T1000 (cell line): Measurements from ENCODE around the gene EPB41L5.
"Not testable (repeated sequence)": the region's sequence is repeated elsewhere in the genome, so short reads cannot be mapped to it uniquely, and the experiment has no call there.

Experiments
- DNase-seq: peaks from one replicate; lab custom pipeline; 2025; ENCODE audit warnings: mixed read lengths; lab: John Stamatoyannopoulos, UW

Gene EPB41L5

GRCh38 chr2:120100627-120101026, 87.8 kb downstream of the EPB41L5 start:
- DNase-seq: no peak

DNA sequence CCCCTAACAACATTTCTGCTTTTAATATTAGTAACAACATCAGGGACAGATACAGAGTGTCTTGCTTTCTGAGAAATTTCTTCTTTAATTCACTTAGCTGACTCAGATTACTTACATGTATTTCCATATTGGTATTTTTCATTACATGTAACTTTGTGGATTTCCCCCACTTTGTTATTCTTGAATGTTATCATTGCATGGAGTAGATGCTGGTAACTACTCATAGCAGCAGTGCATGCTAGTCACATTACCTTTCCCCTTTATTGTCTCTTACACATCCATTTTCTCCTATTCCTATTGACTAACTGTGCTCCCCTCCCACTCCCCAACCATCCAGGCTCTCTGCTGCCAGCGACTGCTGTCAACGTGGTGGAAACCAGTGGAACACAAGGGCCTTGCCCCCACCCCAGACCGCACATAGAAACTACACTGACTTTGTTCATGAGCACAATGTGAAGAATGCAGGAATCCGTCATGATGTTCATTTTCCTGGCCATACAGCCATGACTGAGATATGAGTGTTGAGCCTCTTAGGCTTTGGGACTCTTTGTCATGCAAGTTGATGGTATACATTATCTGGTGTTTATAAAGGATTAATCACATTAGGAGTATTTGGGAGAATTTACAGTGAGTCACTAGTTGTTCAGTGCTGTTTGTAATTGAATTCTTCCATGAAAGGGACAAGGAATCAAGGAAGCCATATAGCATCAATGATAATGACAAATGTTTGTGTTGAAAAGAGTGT, 91.0 kb downstream of the EPB41L5 start:
- peak; percentile 43 for DNase-seq

- DNase-seq: no peak
These were observed 91.9 kb downstream of the EPB41L5 start for GRCh38 chr2:120104772-120105171.

GRCh38 chr2:120105360-120105759, 92.5 kb downstream of the EPB41L5 start:
- DNase-seq: no peak

- no peak for DNase-seq
These were observed 95.2 kb downstream of the EPB41L5 start for GRCh38 chr2:120108049-120108448.

- DNase-seq: no peak
These were observed 95.9 kb downstream of the EPB41L5 start for GRCh38 chr2:120108749-120109148.

DNA sequence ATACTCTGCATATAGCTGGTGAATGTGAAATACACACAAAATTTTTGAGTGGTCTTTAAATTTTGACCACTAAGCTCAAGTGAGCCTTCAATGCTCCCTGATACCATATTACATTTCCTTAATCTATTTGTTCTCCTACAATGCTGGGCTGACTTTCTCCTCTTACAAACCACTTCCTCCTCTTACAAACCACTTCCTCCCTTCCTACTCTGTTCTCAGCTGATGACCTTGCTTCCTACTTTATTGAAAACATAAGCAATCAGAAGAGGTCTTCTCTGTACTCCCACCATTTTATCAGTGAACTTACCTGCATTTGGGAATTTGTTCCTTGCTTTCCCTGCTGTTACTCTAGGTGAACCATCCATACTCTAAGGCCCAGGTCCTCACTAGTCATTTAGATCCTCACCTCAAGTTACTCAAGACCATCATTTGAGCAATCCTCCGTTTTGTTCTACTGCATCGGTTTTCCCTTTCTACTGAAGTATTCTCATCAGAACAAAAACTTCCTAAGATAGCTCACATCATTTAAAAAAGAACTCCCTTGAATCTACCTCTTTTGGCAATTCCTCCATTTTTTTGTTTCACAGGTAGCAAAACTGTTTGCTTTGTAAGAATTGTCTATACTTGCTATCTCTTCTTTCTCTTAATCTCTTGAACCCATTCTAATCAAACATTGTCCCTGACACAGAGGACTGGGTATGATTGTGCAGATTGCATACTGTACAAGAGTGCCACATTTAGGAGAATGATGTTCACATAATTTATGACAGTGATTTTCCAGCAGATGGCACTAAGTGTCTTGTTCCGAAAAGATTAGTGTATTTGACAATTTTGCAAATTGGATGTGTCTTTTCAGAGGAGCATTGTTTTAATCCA, 96.5 kb downstream of the EPB41L5 start:
- DNase-seq: no peak

- DNase-seq: no peak
These were observed 97.1 kb downstream of the EPB41L5 start for GRCh38 chr2:120110062-120110362.

DNA sequence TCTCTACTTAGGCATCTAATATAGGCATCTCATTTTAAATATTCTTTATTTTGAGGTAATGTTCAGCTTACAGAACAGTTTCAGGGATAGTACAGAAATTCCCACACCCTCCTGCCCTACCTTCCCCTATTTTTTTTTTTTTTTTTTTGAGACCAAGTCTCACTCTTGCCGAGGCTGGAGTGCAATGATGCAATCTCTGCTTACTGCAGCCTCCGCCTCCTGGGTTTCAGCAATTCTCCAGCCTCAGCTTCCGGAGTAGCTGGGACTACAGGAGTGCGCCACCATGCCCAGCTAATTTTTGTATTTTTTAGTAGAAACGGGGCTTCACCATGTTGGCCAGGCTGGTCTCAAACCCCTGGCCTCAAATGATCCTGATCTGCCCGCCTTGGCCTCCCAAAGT, 97.6 kb downstream of the EPB41L5 start:
- no peak for DNase-seq

DNA sequence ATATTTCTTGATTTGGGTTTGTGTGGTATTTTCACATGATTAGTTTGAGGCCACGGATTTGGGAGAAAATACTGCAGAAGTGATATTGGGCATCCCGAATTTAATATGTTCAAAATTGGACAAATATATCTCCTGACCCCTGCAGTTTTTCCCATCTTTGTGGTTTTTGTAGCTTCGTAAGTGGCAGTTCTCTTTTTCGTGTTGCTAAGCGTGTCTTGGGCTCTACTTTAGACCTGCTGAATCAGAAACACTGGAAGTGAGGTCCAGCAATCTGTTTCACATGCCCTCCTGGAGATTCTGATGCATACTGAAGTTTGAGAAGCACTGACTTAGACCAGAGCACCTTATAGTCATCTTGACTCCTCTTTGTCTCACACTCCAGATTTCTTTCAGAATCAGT, 98.3 kb downstream of the EPB41L5 start:
- no peak for DNase-seq

- no peak for DNase-seq
These were observed 105.1 kb downstream of the EPB41L5 start for GRCh38 chr2:120118018-120118417.

DNA sequence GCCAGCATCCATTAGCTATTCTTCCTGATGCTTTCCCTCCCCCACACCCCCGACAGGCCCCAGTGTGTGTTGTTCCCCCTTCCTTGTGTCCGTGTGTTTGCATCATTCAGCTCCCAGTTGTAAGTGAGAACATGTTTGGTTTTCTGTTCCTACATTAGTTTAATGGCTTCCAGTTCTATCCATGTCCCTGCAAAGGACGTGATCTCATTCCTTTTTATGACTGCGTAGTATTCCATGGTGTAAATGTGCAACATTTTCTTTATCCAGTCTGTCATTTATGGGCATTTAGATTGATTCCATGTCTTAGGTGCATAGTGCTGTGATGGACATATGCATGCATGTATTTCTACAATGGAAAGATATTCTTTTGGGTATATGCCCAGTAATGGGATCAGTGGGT, 105.6 kb downstream of the EPB41L5 start:
- no peak for DNase-seq

DNA sequence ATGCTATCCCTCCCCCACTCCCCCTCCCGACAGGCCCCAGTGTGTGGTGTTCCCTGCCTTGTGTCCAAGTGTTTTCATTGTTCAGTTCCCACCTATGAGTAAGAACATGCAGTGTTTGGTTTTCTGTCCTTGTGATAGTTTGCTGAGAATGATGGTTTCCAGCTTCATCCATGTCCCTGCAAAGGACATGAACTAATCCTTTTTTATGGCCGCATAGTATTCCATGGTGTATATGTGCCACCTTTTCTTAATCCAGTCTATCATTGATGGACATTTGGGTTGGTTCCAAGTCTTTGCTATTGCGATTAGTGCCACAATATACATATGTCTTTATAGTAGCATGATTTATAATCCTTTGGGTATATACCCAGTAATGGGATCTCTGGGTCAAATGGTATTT, 108.5 kb downstream of the EPB41L5 start:
- not testable (repeated sequence) for DNase-seq

- no peak for DNase-seq
These were observed 110.2 kb downstream of the EPB41L5 start for GRCh38 chr2:120123090-120123489.

GRCh38 chr2:120125195-120125594, 112.3 kb downstream of the EPB41L5 start:
- DNase-seq: no peak

DNA sequence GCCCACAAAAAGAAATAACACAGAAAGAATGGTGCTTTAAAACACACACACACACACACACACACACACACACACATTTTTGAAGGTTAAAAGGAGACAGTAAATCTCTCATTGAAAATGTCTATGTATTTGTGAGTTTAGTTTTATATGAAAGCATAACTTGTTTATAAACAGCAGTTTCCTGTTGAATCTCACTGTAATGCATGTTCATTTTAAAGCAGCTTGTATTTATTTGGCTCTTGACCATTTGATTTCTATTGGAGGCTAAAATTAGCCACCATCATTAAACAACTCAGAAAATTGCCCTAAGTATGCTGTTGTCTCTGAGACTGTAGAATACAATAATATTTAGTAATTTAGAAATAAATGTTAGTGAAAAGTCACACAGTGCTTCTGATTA, 115.3 kb downstream of the EPB41L5 start:
- no peak for DNase-seq

DNA sequence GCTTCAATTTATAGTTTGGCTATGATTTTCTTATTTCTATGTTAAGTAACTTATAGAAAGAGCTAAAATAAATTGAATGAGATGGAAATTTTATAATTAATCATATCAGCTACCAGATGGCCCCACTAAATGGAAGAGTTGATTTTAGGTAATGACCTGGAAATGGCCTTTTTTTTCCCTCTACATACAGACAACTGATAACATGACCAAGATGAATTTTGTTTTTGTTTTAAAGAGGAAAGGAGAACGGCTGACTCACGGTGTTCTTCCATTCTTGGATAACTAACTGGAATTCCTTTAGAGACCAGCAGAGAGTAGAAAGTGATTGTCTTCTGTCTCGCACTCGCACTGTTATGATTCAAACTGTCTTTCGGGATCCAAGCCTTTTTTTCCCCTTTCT, 119.3 kb downstream of the EPB41L5 start:
- no peak for DNase-seq

DNA sequence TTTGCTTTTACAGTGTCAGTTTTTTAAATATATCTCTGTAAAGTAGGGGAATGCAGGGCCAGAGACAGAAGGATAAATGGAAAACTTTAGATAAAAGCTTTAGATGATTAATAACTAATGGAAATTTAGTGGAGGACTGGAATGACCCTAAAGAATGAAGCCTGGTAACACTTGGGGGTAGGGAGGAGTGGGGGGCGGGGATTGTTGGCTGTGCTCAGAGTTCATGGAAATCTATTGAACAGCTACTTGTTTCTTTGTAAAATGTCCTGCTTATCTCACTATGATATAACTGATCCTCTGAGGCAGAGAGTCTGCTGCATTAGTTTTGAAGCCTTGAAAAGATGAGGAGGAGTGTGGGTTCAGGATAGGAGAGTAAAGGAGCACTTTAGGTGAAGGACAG, 119.8 kb downstream of the EPB41L5 start:
- no peak for DNase-seq

DNA sequence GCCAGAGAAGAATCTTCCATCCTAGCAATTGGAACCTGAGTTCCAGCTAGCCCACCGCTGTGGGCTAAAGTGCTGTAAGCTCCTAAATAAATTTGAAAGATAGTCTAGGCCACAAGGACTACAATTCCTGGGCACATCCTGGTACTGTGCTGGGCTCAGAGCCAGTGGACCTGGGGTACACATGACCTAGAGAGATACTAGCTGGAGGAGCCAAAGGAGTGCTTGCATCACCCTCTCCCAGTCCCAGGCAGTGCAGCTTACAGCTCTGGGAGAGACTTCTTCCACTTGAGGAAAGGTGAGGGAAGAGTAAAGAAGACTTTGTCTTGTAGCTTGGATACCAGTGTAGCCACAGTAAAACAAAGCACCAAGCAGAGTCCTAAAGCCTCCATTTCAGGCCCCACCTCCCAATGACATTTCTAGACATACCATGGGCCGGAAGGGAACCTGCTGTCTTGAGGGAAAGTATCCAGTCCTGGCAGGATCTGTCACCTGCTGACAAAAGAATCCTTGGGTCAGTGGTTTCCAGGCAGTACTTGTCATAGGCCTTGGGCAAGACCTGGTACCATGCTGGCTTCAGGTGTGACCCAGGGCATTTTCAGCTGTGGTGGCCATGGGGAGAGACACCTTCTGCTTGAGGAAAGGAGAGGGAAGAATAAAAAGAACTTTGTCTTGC, 120.8 kb downstream of the EPB41L5 start:
- no peak for DNase-seq

- DNase-seq: peak; percentile 52
These were observed 121.4 kb downstream of the EPB41L5 start for GRCh38 chr2:120134263-120134662.

DNA sequence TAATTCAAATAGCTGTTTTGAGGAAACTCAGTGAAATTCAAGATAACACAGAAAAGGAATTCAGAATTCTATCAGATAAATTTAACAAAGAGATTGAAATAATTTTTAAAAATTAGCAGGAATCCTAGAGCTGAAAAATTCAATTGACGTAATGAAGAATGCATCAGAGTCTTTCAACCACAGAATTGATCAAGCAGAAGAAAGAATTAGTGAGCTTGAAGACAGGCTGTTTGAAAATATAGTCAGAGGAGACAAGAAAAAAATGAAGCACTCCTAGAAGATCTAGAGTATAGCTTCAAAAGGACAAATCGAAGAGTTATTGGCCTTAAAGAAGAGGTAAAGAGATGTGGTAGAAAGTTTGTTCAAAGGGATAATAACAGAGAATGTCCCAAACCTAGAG, 122.1 kb downstream of the EPB41L5 start:
- DNase-seq: not testable (repeated sequence)

- no peak for DNase-seq
These were observed 128.0 kb downstream of the EPB41L5 start for GRCh38 chr2:120140866-120141265.
